Measurements from ENCODE around the gene SEMA6D. TPM values are rescaled to one million over a fixed set of nuclear protein-coding genes. Genes with fewer than 3 reads are reported as not detected.

The SEMA6D gene
- total and polyA plus RNA-seq, 2 donors (not counting 1 experiment from before 2014, with no cell fraction given): 2.4 to 13.4 TPM

DNA sequence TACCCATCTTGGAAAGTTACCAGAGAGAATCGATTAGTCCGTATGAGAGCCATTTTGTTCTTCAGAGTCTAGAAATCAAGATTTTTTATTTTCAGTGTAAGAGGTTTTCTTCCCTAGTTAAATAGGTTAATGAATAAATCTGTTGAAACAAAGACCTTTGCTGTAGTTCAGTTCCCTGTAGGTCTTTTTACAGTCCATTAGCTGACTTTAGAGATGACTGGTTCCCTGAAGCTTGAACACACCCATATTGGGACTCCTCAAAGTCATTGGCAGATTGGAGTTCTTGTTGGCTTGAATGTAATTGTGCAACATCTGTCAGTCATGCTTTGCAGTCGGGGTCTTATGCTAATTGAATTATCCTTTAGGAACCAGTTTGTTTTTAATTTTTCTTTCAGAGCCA is 45.3 kb downstream of the SEMA6D start:
- H3K9ac ChIP-seq (ENCODE audit: insufficient read depth, low read length): no peak overlapping the region
- no peaks in the 10 kb centered on the region for H4K20me1 ChIP-seq (ENCODE audit: control insufficient read depth, extremely low read depth, insufficient read depth, low read length)
- H3K36me3 ChIP-seq (ENCODE audit: control insufficient read depth, insufficient read depth, low read length): peaks cover 5% of the 10 kb centered on the region
- no peak overlapping the region for H3K27ac ChIP-seq (ENCODE audit: insufficient read depth, low read length)
- no peak for TF ChIP-seq EZH2 (IDR thresholded peaks at IDR 0.05; ENCODE audit: low read length, missing control alignments)
- TF ChIP-seq, protein P1, sequence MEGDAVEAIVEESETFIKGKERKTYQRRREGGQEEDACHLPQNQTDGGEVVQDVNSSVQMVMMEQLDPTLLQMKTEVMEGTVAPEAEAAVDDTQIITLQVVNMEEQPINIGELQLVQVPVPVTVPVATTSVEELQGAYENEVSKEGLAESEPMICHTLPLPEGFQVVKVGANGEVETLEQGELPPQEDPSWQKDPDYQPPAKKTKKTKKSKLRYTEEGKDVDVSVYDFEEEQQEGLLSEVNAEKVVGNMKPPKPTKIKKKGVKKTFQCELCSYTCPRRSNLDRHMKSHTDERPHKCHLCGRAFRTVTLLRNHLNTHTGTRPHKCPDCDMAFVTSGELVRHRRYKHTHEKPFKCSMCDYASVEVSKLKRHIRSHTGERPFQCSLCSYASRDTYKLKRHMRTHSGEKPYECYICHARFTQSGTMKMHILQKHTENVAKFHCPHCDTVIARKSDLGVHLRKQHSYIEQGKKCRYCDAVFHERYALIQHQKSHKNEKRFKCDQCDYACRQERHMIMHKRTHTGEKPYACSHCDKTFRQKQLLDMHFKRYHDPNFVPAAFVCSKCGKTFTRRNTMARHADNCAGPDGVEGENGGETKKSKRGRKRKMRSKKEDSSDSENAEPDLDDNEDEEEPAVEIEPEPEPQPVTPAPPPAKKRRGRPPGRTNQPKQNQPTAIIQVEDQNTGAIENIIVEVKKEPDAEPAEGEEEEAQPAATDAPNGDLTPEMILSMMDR (conservative IDR thresholded peaks at IDR 0.05 in 1 of 2, IDR thresholded peaks at IDR 0.05 in 1 of 2; ENCODE audit: low read depth in 1 of 2, low read length in 2 of 2): no peak
- DNase-seq (ENCODE audit: low read depth in 2 of 2): no peak
- no peak overlapping the region for H2AFZ ChIP-seq (ENCODE audit: low read length)
- no peak overlapping the region for H3K4me3 ChIP-seq (replicated peaks in 1 of 4; ENCODE audit: control extremely low read depth in 1 of 4, insufficient read depth in 1 of 4, low read depth in 3 of 4, low read length in 4 of 4)
- H3K79me2 ChIP-seq (ENCODE audit: control insufficient read depth, insufficient read depth, low read length): no peaks in the 10 kb centered on the region
- H3K9me3 ChIP-seq (ENCODE audit: control insufficient read depth, insufficient read depth, low read depth, low read length): no peaks in the 10 kb centered on the region
- H3K27me3 ChIP-seq (ENCODE audit: control insufficient read depth, insufficient read depth, low read length): no peaks in the 10 kb centered on the region
- H3K4me2 ChIP-seq (ENCODE audit: extremely low read depth, insufficient read depth, low read length): no peak overlapping the region
- H3K4me1 ChIP-seq (ENCODE audit: control insufficient read depth, extremely low read depth, insufficient read depth, low read length): no peaks in the 10 kb centered on the region

DNA sequence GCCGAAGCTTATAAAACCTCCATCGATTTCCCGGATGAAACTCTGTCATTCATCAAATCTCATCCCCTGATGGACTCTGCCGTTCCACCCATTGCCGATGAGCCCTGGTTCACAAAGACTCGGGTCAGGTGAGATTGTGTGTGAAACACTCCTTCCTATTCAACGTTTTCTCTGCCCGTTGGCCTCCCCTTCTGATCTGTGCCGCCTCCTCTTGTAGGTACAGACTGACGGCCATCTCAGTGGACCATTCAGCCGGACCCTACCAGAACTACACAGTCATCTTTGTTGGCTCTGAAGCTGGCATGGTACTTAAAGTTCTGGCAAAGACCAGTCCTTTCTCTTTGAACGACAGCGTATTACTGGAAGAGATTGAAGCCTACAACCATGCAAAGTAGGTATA is 47.4 kb downstream of the SEMA6D start:
- no peak for TF ChIP-seq EZH2 (IDR thresholded peaks at IDR 0.05; ENCODE audit: low read length, missing control alignments)
- TF ChIP-seq, protein P1 (conservative IDR thresholded peaks at IDR 0.05 in 1 of 2, IDR thresholded peaks at IDR 0.05 in 1 of 2; ENCODE audit: low read depth in 1 of 2, low read length in 2 of 2): no peak
- DNase-seq (ENCODE audit: low read depth in 2 of 2): no peak
- H3K79me2 ChIP-seq (ENCODE audit: control insufficient read depth, insufficient read depth, low read length): no peaks in the 10 kb centered on the region

GRCh38 chr15:47766406-47766805 is 49.1 kb downstream of the SEMA6D start:
- Histone ChIP-seq H3K4me2 (ENCODE audit: extremely low read depth, insufficient read depth, low read length) (no peak overlapping the region), H4K20me1 (ENCODE audit: control insufficient read depth, extremely low read depth, insufficient read depth, low read length) (no peaks in the 10 kb centered on the region), H3K27me3 (ENCODE audit: control insufficient read depth, insufficient read depth, low read length) (no peaks in the 10 kb centered on the region), H3K36me3 (ENCODE audit: control insufficient read depth, insufficient read depth, low read length) (peaks cover 7% of the 10 kb centered on the region), H3K9me3 (ENCODE audit: control insufficient read depth, insufficient read depth, low read depth, low read length) (no peaks in the 10 kb centered on the region), H3K79me2 (ENCODE audit: control insufficient read depth, insufficient read depth, low read length) (no peaks in the 10 kb centered on the region), H3K9ac (ENCODE audit: insufficient read depth, low read length) (no peak overlapping the region), H2AFZ (ENCODE audit: low read length) (no peak overlapping the region), H3K4me3 (replicated peaks in 1 of 4; ENCODE audit: control extremely low read depth in 1 of 4, insufficient read depth in 1 of 4, low read depth in 3 of 4, low read length in 4 of 4) (no peak overlapping the region), H3K4me1 (ENCODE audit: control insufficient read depth, extremely low read depth, insufficient read depth, low read length) (no peaks in the 10 kb centered on the region), H3K27ac (ENCODE audit: insufficient read depth, low read length) (no peak overlapping the region)
- no peak for DNase-seq (ENCODE audit: low read depth in 2 of 2)
- TF ChIP-seq, protein P1 (conservative IDR thresholded peaks at IDR 0.05 in 1 of 2, IDR thresholded peaks at IDR 0.05 in 1 of 2; ENCODE audit: low read depth in 1 of 2, low read length in 2 of 2): no peak
- TF ChIP-seq EZH2 (IDR thresholded peaks at IDR 0.05; ENCODE audit: low read length, missing control alignments): no peak

More for the DNA sequence above, 47.4 kb downstream of the SEMA6D start:
- no peaks in the 10 kb centered on the region for H3K27me3 ChIP-seq (ENCODE audit: control insufficient read depth, insufficient read depth, low read length)
- H3K9me3 ChIP-seq (ENCODE audit: control insufficient read depth, insufficient read depth, low read depth, low read length): no peaks in the 10 kb centered on the region
- no peak overlapping the region for H3K4me3 ChIP-seq (replicated peaks in 1 of 4; ENCODE audit: control extremely low read depth in 1 of 4, insufficient read depth in 1 of 4, low read depth in 3 of 4, low read length in 4 of 4)
- no peak overlapping the region for H3K27ac ChIP-seq (ENCODE audit: insufficient read depth, low read length)
- no peaks in the 10 kb centered on the region for H3K4me1 ChIP-seq (ENCODE audit: control insufficient read depth, extremely low read depth, insufficient read depth, low read length)
- H2AFZ ChIP-seq (ENCODE audit: low read length): no peak overlapping the region
- H3K36me3 ChIP-seq (ENCODE audit: control insufficient read depth, insufficient read depth, low read length): peaks cover 5% of the 10 kb centered on the region
- no peaks in the 10 kb centered on the region for H4K20me1 ChIP-seq (ENCODE audit: control insufficient read depth, extremely low read depth, insufficient read depth, low read length)
- H3K4me2 ChIP-seq (ENCODE audit: extremely low read depth, insufficient read depth, low read length): no peak overlapping the region
- no peak overlapping the region for H3K9ac ChIP-seq (ENCODE audit: insufficient read depth, low read length)
